ENCODE results near the gene CDC20.

The CDC20 gene

DNA sequence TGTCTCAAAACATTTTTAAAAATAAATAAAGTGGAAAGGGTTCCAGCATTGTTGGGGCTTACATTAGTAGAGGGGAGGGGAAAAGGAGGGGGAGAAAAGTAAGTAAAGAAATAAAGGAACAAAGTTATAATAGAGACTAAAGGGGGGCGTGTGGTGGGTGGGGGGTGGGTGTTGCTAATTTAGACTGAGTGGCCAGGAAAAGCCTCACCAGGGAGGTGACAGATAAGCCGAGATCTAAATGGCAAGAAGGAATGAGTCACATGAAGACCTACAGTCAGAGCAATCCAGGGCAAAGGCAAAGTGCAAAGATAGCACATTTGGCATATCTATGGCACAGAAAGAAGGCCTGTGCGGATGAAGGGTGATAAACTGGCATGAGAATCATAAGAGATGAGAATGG is 13.7 kb upstream of the CDC20 start:
- ChIA-PET POLR2A (no interaction called here), CTCF (no interaction called here)
- DNase-seq (ENCODE audit: extremely low spot score), result no peak
- no peak for TF ChIP-seq LEF1 (IDR thresholded peaks at IDR 0.05; ENCODE audit: borderline replicate concordance)
- no peak for TF ChIP-seq ARNT (IDR thresholded peaks at IDR 0.05)
- TF ChIP-seq ELF4 (IDR thresholded peaks at IDR 0.05), result no peak
- no peak for TF ChIP-seq CTBP1 (IDR thresholded peaks at IDR 0.05; ENCODE audit: borderline replicate concordance)

DNA sequence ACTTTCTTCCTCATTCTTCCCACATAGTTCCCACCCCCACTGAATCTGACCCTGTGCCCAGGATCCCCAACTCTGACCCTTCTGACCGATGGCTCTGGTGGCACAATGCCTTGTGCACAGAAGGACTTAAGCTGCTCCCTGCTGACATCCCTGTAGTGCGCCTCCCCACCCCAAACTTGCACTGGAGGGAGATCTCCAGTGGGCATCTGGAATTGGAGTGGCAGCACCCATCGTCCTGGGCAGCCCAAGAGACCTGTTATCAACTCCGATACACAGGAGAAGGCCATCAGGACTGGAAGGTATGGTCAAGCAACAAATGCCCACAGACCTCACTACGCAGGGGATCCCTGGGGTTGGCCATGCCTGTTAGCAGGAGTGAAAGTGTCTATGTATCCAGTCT is 12.1 kb upstream of the CDC20 start:
- TF ChIP-seq ZNF384 (IDR thresholded peaks at IDR 0.05) (no peak), FOXA1 (IDR thresholded peaks at IDR 0.05) (no peak), SUZ12 (IDR thresholded peaks at IDR 0.05) (no peak), SP1 (IDR thresholded peaks at IDR 0.05) (no peak), TARDBP (IDR thresholded peaks at IDR 0.05) (no peak), NFRKB (IDR thresholded peaks at IDR 0.05) (no peak), ARNT (IDR thresholded peaks at IDR 0.05) (no peak), LEF1 (IDR thresholded peaks at IDR 0.05; ENCODE audit: borderline replicate concordance) (no peak), FOXM1 (IDR thresholded peaks at IDR 0.05; ENCODE audit: borderline replicate concordance) (no peak), CTBP1 (IDR thresholded peaks at IDR 0.05; ENCODE audit: borderline replicate concordance) (no peak)
- POLR2A ChIA-PET, result interaction anchor here (4.5 kb wide), 1 partner anchor 11 kb away, joined by 39 read pairs; the partner anchor contains the start of gene CDC20
- no peak for DNase-seq (ENCODE audit: extremely low spot score)
- CTCF ChIA-PET, result no interaction called here

DNA sequence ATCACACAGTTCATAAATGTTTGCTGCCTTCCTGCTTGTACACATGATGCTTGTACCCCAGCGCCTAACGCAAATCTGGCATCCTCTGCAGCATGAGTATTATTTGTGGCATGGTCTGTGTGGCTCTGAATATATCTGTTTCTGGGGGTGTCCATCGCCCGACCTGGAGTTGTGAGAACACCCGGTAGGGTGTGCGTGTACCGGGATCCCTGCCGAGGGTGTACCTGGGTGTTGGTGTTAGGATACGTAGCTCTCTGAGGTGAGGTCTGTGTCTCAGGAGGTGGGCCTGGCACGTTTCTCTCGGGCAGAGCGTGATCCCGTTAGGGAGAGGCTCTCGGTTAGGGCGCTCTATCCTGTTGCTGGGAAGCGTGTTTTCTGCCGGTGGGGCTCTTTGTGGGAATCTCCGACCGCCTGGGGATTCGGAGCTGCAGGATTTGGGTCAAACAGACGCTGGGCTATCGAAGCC is 10.4 kb upstream of the CDC20 start:
- peak; percentile 36 for DNase-seq (ENCODE audit: extremely low spot score)
- TF ChIP-seq BHLHE40 (IDR thresholded peaks at IDR 0.05; ENCODE audit: borderline replicate concordance), result no peak
- no peak for TF ChIP-seq FOXK2 (IDR thresholded peaks at IDR 0.05)
- no peak for TF ChIP-seq SUZ12 (IDR thresholded peaks at IDR 0.05)
- no peak for TF ChIP-seq ELF4 (IDR thresholded peaks at IDR 0.05)
- TF ChIP-seq TARDBP (IDR thresholded peaks at IDR 0.05), result no peak
- TF ChIP-seq HDGF (IDR thresholded peaks at IDR 0.05; ENCODE audit: borderline replicate concordance), result no peak
- no peak for TF ChIP-seq ZNF384 (IDR thresholded peaks at IDR 0.05)
- ChIA-PET CTCF (no interaction called here), POLR2A (interaction anchor here (0.6 to 4.5 kb wide), 13 partner anchors 9 to 1645 kb away, joined by 3 to 39 read pairs (median 4); partner anchors contain the start of genes CDC20, MED8, MPL and SZT2)

DNA sequence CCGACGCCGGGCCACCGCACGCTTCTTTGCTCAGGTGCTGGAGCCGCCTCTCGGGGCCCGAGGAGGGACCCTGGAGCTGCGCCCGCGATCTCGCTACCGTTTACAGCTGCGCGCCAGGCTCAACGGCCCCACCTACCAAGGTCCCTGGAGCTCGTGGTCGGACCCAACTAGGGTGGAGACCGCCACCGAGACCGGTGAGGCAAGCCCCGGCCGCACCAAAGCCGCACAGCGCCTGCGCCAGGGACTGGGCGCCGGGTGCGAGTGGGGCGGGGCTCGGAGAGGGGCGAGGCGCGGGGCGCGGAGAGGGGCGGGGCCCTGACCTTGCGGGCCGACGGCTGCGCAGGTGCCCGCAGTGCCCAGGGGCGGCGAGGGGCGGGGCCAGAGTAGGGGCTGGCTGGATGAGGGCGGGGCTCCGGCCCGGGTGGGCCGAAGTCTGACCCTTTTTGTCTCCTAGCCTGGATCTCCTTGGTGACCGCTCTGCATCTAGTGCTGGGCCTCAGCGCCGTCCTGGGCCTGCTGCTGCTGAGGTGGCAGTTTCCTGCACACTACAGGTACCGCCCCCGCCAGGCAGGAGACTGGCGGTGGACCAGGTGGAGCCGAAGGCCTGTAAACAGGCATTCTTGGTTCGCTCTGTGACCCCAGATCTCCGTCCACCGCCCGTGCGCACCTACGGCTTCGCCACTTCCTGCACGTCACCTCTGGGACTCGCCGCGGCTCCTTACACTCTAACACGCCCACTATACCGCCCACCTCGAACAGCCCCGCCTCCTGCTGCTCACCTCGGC is 9.8 kb upstream of the CDC20 start:
- DNase-seq (ENCODE audit: extremely low spot score), result peak; percentile 95
- POLR2A ChIA-PET, result interaction anchor here (0.6 to 4.5 kb wide), 12 partner anchors 9 to 67 kb away, joined by 3 to 39 read pairs (median 4); partner anchors contain the start of genes CDC20, MED8, MPL and SZT2
- CTCF ChIA-PET, result no interaction called here
- TF ChIP-seq L3MBTL2 (conservative IDR thresholded peaks at IDR 0.05) (peak; percentile 94), FOXM1 (IDR thresholded peaks at IDR 0.05; ENCODE audit: borderline replicate concordance) (no peak)

DNA sequence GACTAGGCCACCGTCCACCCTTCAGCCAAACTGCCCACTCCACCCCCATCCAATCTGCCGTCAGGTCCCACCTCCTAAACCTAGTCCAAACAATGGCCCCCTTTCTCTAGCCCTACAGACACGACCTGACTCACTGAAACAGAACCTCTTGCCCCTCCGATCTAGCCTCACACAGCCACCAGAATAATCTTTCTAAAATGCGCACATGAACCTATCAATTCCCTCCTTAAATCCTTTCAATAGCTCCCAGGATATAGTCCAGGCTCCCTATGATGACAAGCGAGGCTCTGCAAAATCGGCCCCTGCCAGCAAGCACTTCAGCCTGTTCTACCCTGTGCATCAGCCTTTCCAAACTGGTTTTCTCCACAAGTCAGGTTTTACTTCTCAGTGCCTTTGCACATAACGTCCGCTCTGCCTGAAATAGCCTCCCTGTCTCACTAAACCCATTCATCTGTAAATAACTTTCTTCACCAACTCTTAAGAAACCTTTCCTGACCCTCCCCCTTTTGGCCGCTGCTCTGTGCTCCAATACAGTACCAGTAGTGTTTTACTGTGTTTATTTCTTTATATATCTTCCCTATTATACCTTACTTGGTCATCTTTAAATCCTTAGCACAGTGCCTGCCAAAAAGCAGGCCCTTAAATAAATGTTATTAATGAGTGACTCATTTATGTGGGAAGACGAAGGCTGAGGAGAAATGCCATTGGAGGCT is 9.0 kb upstream of the CDC20 start:
- ChIA-PET POLR2A (interaction anchor here (1.5 to 4.5 kb wide), 3 partner anchors 8 to 40 kb away, joined by 3 to 39 read pairs (median 4); partner anchors contain the start of genes CDC20, MED8 and SZT2), CTCF (interaction anchor here (0.6 kb wide), 1 partner anchor 8 kb away, joined by 3 read pairs; no protein-coding TSS in a partner anchor)
- DNase-seq (ENCODE audit: extremely low spot score), result no peak
- no peak for TF ChIP-seq BHLHE40 (IDR thresholded peaks at IDR 0.05; ENCODE audit: borderline replicate concordance)
- TF ChIP-seq L3MBTL2 (conservative IDR thresholded peaks at IDR 0.05), result peak; percentile 44; the same call in 1 of the 2 replicates

DNA sequence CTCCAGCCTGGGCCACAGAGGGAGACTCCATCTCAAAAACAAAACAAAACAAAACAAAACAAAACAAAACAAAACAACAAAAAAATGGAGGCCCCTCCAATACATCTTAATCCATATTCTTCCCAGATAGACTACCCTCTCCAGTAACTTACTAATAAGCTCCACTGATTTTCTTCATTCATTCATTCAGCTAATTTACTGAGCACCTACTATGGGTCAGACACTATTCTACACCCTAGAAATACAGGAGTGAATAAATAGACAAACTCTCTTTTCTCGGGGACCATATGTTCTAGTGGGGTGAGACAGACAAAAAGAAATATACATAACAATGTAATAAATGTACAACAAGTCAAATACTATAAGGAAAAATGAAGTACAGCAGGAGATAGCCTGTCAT is 7.8 kb upstream of the CDC20 start:
- POLR2A ChIA-PET, result interaction anchor here (4.5 kb wide), 1 partner anchor 7 kb away, joined by 39 read pairs; the partner anchor contains the start of gene CDC20
- DNase-seq (ENCODE audit: extremely low spot score), result no peak
- TF ChIP-seq BHLHE40 (IDR thresholded peaks at IDR 0.05; ENCODE audit: borderline replicate concordance) (no peak), LEF1 (IDR thresholded peaks at IDR 0.05; ENCODE audit: borderline replicate concordance) (no peak), HDGF (IDR thresholded peaks at IDR 0.05; ENCODE audit: borderline replicate concordance) (no peak), FOXA1 (IDR thresholded peaks at IDR 0.05) (no peak), ELF4 (IDR thresholded peaks at IDR 0.05) (no peak)
- CTCF ChIA-PET, result interaction anchor here (0.9 kb wide), 1 partner anchor 40 kb away, joined by 3 read pairs; no protein-coding TSS in a partner anchor

DNA sequence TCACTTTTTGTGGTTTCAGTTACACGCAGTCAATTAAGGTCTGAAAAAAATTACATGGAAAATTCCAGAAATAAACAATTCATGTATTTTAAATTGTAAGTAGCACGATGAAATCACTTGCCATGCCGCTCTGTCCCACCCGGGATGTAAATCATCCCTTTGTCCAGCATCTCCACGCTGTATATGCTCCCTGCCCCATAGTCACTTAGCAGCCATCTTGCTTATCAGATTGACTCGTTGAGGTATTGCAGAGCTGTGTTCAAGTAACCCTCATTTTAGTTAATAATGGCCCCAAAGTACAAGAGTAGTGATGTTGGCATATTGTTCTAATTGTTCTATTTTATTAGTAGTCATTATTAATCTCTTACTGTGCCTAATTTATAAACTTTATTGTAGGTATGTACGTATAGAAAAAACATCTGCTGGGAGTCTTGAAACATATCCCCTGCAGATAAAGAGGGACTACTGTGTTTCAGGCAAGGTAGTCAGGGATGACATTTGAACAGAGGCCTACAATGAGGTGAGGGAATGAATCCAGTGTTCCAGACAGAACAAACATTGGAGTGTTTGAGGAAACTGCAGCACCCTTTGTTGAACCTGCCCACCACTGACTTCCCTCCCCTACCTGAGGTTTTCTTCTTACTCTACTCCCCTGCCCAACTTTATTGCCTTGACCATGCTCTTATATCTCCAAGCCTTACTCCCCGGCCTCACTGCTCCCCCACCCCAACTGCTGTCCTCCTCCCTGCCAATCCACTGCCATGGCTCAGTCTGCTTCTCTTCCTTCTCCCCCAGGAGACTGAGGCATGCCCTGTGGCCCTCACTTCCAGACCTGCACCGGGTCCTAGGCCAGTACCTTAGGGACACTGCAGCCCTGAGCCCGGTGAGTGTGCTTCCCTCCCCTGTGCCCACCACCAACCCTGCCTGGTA is 7.1 kb upstream of the CDC20 start:
- DNase-seq (ENCODE audit: extremely low spot score), result no peak
- POLR2A ChIA-PET, result interaction anchor here (0.8 kb wide), 1 partner anchor 37 kb away, joined by 3 read pairs; no protein-coding TSS in a partner anchor
- CTCF ChIA-PET, result no interaction called here
- TF ChIP-seq TARDBP (IDR thresholded peaks at IDR 0.05), result no peak
- TF ChIP-seq HDGF (IDR thresholded peaks at IDR 0.05; ENCODE audit: borderline replicate concordance), result no peak
- TF ChIP-seq SP1 (IDR thresholded peaks at IDR 0.05), result no peak
- TF ChIP-seq ELF4 (IDR thresholded peaks at IDR 0.05), result no peak
- TF ChIP-seq, protein P1, sequence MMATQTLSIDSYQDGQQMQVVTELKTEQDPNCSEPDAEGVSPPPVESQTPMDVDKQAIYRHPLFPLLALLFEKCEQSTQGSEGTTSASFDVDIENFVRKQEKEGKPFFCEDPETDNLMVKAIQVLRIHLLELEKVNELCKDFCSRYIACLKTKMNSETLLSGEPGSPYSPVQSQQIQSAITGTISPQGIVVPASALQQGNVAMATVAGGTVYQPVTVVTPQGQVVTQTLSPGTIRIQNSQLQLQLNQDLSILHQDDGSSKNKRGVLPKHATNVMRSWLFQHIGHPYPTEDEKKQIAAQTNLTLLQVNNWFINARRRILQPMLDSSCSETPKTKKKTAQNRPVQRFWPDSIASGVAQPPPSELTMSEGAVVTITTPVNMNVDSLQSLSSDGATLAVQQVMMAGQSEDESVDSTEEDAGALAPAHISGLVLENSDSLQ (IDR thresholded peaks at IDR 0.05), result no peak
- TF ChIP-seq NFRKB (IDR thresholded peaks at IDR 0.05), result no peak
- TF ChIP-seq BHLHE40 (IDR thresholded peaks at IDR 0.05; ENCODE audit: borderline replicate concordance), result no peak
- no peak for TF ChIP-seq CTBP1 (IDR thresholded peaks at IDR 0.05; ENCODE audit: borderline replicate concordance)
- TF ChIP-seq FOXK2 (IDR thresholded peaks at IDR 0.05), result no peak
- no peak for TF ChIP-seq SUZ12 (IDR thresholded peaks at IDR 0.05)
